Colonic mucosa (tissue), 4 donors: ENCODE measurements around the gene TAOK1. TPM values are rescaled to one million over a fixed set of nuclear protein-coding genes. Genes with fewer than 3 reads are reported as not detected.

Experiments
- DNase-seq: peaks from one replicate; pipeline ENCODE4 v3.0.0-alpha.2; 2020
- H3K27ac ChIP-seq: fragments of 200-600 bp; one replicate; pipeline ENCODE4 v1.8.0; 2021
- H3K27me3 ChIP-seq: fragments of 200-600 bp; one replicate; pipeline ENCODE4 v1.8.0; 2021
- H3K36me3 ChIP-seq: fragments of 200-600 bp; one replicate; pipeline ENCODE4 v1.8.0; 2021
- H3K4me1 ChIP-seq: fragments of 200-600 bp; one replicate; pipeline ENCODE4 v1.8.0; 2021; ENCODE audit warnings: mild to moderate bottlenecking
- H3K4me3 ChIP-seq: fragments of 200-600 bp; one replicate; pipeline ENCODE4 v1.8.0; 2021
- H3K9ac ChIP-seq, 2 donors: one replicate each; pipeline ENCODE4 v1.7.0; 2013; ENCODE audit warnings: control low read depth in 2 of 2, low read depth in 2 of 2, low read length in 2 of 2
- H3K9me3 ChIP-seq: fragments of 200-600 bp; one replicate; pipeline ENCODE4 v1.8.0; 2021
- CTCF ChIP-seq: fragments of 200-600 bp; IDR thresholded peaks from one replicate; pipeline ENCODE4 v1.8.0; 2022; ENCODE audit warnings: antibody characterized with exemption, mild to moderate bottlenecking
- intact Hi-C: fragments of 100-400 bp; cut with DNase I; formaldehyde crosslinking; loops from one replicate; pipeline ENCODE4 v1.14.1; 2022
- total RNA-seq, 2 donors: library from RNA; stranded (reverse); fragmentation: NEBNext Ultra II Directional in 1 of 2; extraction: Animal tissue kit (Norgen Biotek cat#: 25700) in 1 of 2; gene quantifications; one replicate each; pipeline ENCODE4 v1.2.1, GENCODE V29; 2021
- donor health status: healthy.
- donor health status: DM: no; HTN: no; CAD: no.
- donor health status: DM: no; HTN: no; CAD: no.

Gene TAOK1
- total RNA-seq, 2 donors from 2014 or later = 42.1 to 57.1 TPM

GRCh38 chr17:29445844-29446243 lies 55.7 kb downstream of the TAOK1 start:
- DNase-seq = no peak
- H3K27me3 ChIP-seq = no peaks in the 10 kb centered on the region
- no peak for TF ChIP-seq CTCF
- H3K36me3 ChIP-seq = no peaks in the 10 kb centered on the region
- no peak overlapping the region for H3K27ac ChIP-seq
- no peak overlapping the region for H3K9ac ChIP-seq
- no peaks in the 10 kb centered on the region for H3K9me3 ChIP-seq
- H3K4me3 ChIP-seq = no peak overlapping the region
- intact Hi-C loops = no loop called here
- no peaks in the 10 kb centered on the region for H3K4me1 ChIP-seq

- Histone ChIP-seq H3K9ac (no peak overlapping the region), H3K4me3 (no peak overlapping the region), H3K9me3 (no peaks in the 10 kb centered on the region), H3K27ac (no peak overlapping the region), H3K4me1 (no peaks in the 10 kb centered on the region), H3K36me3 (no peaks in the 10 kb centered on the region), H3K27me3 (no peaks in the 10 kb centered on the region)
- no peak for DNase-seq
- no peak for TF ChIP-seq CTCF
- intact Hi-C loops = no loop called here
These were observed 59.9 kb downstream of the TAOK1 start for GRCh38 chr17:29449865-29450671.

- Histone ChIP-seq H3K9ac (no peak overlapping the region), H3K4me3 (no peak overlapping the region), H3K27me3 (no peaks in the 10 kb centered on the region), H3K9me3 (no peaks in the 10 kb centered on the region), H3K4me1 (no peaks in the 10 kb centered on the region), H3K27ac (no peak overlapping the region), H3K36me3 (no peaks in the 10 kb centered on the region)
- no peak for DNase-seq
- intact Hi-C loops = no loop called here
- TF ChIP-seq CTCF = no peak
These were observed 61.1 kb downstream of the TAOK1 start for GRCh38 chr17:29451121-29451742.

GRCh38 chr17:29458066-29458465 lies 67.9 kb downstream of the TAOK1 start:
- no peak for DNase-seq
- Histone ChIP-seq H3K9me3 (no peaks in the 10 kb centered on the region), H3K4me3 (no peak overlapping the region), H3K27me3 (no peaks in the 10 kb centered on the region), H3K36me3 (no peaks in the 10 kb centered on the region), H3K4me1 (no peaks in the 10 kb centered on the region), H3K9ac (no peak overlapping the region), H3K27ac (no peak overlapping the region)
- no peak for TF ChIP-seq CTCF
- intact Hi-C loops = no loop called here

- no peak for TF ChIP-seq CTCF
- intact Hi-C loops = no loop called here
- no peak for DNase-seq
These were observed 71.5 kb downstream of the TAOK1 start for GRCh38 chr17:29461483-29462206.

More at GRCh38 chr17:29461483-29462206, 71.5 kb downstream of the TAOK1 start:
- Histone ChIP-seq H3K4me3 (no peak overlapping the region), H3K27ac (no peak overlapping the region), H3K9ac (no peak overlapping the region), H3K4me1 (no peaks in the 10 kb centered on the region), H3K9me3 (no peaks in the 10 kb centered on the region), H3K36me3 (no peaks in the 10 kb centered on the region), H3K27me3 (no peaks in the 10 kb centered on the region)
